Lower leg skin (tissue), 4 donors: ENCODE data around the gene PPP1R12A. TPM values are rescaled to one million over a fixed set of nuclear protein-coding genes. Genes with fewer than 3 reads are reported as not detected.

Source experiments
- DNase-seq, 2 donors: peaks; one replicate each; pipeline ENCODE4 v3.0.0-alpha.2; 2019; ENCODE audit warnings: low spot score in 2 of 2
- H3K4me3 ChIP-seq: fragments of 200-600 bp; sonication (generic); 2 replicates; pipeline ENCODE4 v1.5.1; 2017; ENCODE audit warnings: mild to moderate bottlenecking, low read depth; ENCODE audit not compliant: poor library complexity, severe bottlenecking
- CTCF ChIP-seq, 3 donors: fragments of 450-650 bp; IDR thresholded peaks; one replicate each; pipeline ENCODE4 v1.5.1; 2016; ENCODE audit warnings: antibody characterized with exemption in 3 of 3, mild to moderate bottlenecking in 3 of 3, moderate library complexity in 2 of 3
- POLR2A ChIP-seq, 2 donors: fragments of 450-650 bp; IDR thresholded peaks; one replicate each; pipeline ENCODE4 v1.6.1; 2016 to 2017; ENCODE audit warnings: antibody characterized with exemption in 2 of 2, mild to moderate bottlenecking in 1 of 2, moderate library complexity in 1 of 2
- WGBS, 2 donors: methylation state at CpG; one replicate each; pipeline ENCODE4 v1.1.5; 2018; 5-methylcytosine and 5-hydroxymethylcytosine counted together
- intact Hi-C: fragments of 100-400 bp; cut with DNase I; formaldehyde crosslinking; loops from one replicate; pipeline ENCODE4 v1.15.0; 2023; ENCODE audit warnings: low total_unique reads
- total RNA-seq, 4 donors: library from RNA; depleted of rRNA; stranded (reverse); fragments of >200 nt; gene quantifications; one replicate each; pipeline ENCODE4 v1.1.0, GENCODE V29; 2016

The PPP1R12A gene
- total RNA-seq, 4 donors from 2014 or later, result 47.6 to 64.1 (median 56.6) TPM

- TF ChIP-seq CTCF (IDR thresholded peaks at IDR 0.05), result no peak
- TF ChIP-seq POLR2A (IDR thresholded peaks at IDR 0.05), result no peak
- no peak for DNase-seq
- no peak overlapping the region for H3K4me3 ChIP-seq
- 72 to 79% methylated on average over 3 of the region's 3 CpGs for WGBS, 2 donors
- intact Hi-C loops, result no loop called here
These were observed 100.1 kb downstream of the PPP1R12A start for GRCh38 chr12:79834712-79835376.

- 49 to 84% methylated on average over 2 of the region's 2 CpGs for WGBS, 2 donors
- no peak for TF ChIP-seq CTCF (IDR thresholded peaks at IDR 0.05)
- TF ChIP-seq POLR2A (IDR thresholded peaks at IDR 0.05), result no peak
These were observed 104.5 kb downstream of the PPP1R12A start for GRCh38 chr12:79830440-79830839.

GRCh38 chr12:79828924-79829323, 106.0 kb downstream of the PPP1R12A start:
- 87 to 92% methylated on average over 2 of the region's 2 CpGs for WGBS, 2 donors
- TF ChIP-seq POLR2A (IDR thresholded peaks at IDR 0.05) (no peak), CTCF (IDR thresholded peaks at IDR 0.05) (no peak)
- no peak overlapping the region for H3K4me3 ChIP-seq
- intact Hi-C loops, result no loop called here
- no peak for DNase-seq

More at GRCh38 chr12:79830440-79830839, 104.5 kb downstream of the PPP1R12A start:
- intact Hi-C loops, result no loop called here
- H3K4me3 ChIP-seq, result no peak overlapping the region
- no peak for DNase-seq

GRCh38 chr12:79827484-79827883, 107.4 kb downstream of the PPP1R12A start:
- TF ChIP-seq CTCF (IDR thresholded peaks at IDR 0.05), result no peak
- TF ChIP-seq POLR2A (IDR thresholded peaks at IDR 0.05), result no peak
- H3K4me3 ChIP-seq, result no peak overlapping the region
- DNase-seq, result no peak
- WGBS, 2 donors, result 91 to 97% methylated on average over 3 of the region's 3 CpGs
- intact Hi-C loops, result no loop called here

- intact Hi-C loops, result no loop called here
- TF ChIP-seq CTCF (IDR thresholded peaks at IDR 0.05) (no peak), POLR2A (IDR thresholded peaks at IDR 0.05) (no peak)
- H3K4me3 ChIP-seq, result no peak overlapping the region
- DNase-seq, result no peak
- 92 to 93% methylated on average over 6 of the region's 6 CpGs for WGBS, 2 donors
These were observed 108.4 kb downstream of the PPP1R12A start for GRCh38 chr12:79826267-79827128.
